Measurements from ENCODE around the gene CFHR5. TPM values are rescaled to one million over a fixed set of nuclear protein-coding genes. Genes with fewer than 3 reads are reported as not detected.

Gene CFHR5
- total RNA-seq, 1 donor from 2014 or later = not detected

GRCh38 chr1:196993916-196994315, 16.6 kb downstream of the CFHR5 start:
- Histone ChIP-seq H3K4me1 (no peaks in the 10 kb centered on the region), H3K9me3 (no peaks in the 10 kb centered on the region), H3K27ac (no peak overlapping the region), H3K4me3 (no peak overlapping the region), H3K36me3 (no peaks in the 10 kb centered on the region), H3K27me3 (ENCODE audit: low read depth) (no peaks in the 10 kb centered on the region)
- DNase-seq = no peak
- TF ChIP-seq, protein P1, sequence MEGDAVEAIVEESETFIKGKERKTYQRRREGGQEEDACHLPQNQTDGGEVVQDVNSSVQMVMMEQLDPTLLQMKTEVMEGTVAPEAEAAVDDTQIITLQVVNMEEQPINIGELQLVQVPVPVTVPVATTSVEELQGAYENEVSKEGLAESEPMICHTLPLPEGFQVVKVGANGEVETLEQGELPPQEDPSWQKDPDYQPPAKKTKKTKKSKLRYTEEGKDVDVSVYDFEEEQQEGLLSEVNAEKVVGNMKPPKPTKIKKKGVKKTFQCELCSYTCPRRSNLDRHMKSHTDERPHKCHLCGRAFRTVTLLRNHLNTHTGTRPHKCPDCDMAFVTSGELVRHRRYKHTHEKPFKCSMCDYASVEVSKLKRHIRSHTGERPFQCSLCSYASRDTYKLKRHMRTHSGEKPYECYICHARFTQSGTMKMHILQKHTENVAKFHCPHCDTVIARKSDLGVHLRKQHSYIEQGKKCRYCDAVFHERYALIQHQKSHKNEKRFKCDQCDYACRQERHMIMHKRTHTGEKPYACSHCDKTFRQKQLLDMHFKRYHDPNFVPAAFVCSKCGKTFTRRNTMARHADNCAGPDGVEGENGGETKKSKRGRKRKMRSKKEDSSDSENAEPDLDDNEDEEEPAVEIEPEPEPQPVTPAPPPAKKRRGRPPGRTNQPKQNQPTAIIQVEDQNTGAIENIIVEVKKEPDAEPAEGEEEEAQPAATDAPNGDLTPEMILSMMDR (IDR thresholded peaks at IDR 0.05) = no peak
- ATAC-seq = no peak
- intact Hi-C loops (cut with DNase I) = no loop called here

DNA sequence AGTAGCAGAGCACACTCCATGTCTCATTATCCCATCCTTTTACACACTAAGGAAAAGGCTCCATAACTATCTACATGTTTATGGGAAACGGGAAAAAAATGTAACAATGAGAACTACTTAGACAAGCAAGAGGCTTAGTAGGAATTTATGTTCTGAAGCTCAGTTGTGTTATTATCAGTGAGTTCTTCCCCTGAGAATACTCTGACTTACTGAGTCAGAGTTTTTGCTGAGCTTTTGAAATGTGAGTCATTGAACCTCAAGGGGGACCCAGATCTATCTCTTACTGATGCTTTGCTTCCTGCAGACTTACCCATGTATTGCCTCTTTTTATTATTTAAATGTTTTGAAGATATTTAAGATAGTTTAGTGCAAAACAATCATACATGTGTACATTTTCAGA, 20.1 kb downstream of the CFHR5 start:
- Histone ChIP-seq H3K4me1 (no peaks in the 10 kb centered on the region), H3K27me3 (ENCODE audit: low read depth) (no peaks in the 10 kb centered on the region), H3K36me3 (no peaks in the 10 kb centered on the region), H3K27ac (no peak overlapping the region), H3K9me3 (no peaks in the 10 kb centered on the region), H3K4me3 (no peak overlapping the region)
- intact Hi-C loops (cut with DNase I) = no loop called here
- DNase-seq (no peak), ATAC-seq (no peak)
- TF ChIP-seq, protein P1 (IDR thresholded peaks at IDR 0.05) = no peak

GRCh38 chr1:197001828-197002227, 24.5 kb downstream of the CFHR5 start:
- no peak for DNase-seq
- Histone ChIP-seq H3K27ac (no peak overlapping the region), H3K4me3 (no peak overlapping the region), H3K36me3 (no peaks in the 10 kb centered on the region), H3K27me3 (ENCODE audit: low read depth) (no peaks in the 10 kb centered on the region), H3K4me1 (no peaks in the 10 kb centered on the region), H3K9me3 (no peaks in the 10 kb centered on the region)
- no peak for ATAC-seq
- intact Hi-C loops (cut with DNase I) = no loop called here
- TF ChIP-seq, protein P1 (IDR thresholded peaks at IDR 0.05) = no peak

- no peaks in the 10 kb centered on the region for H3K36me3 ChIP-seq
- TF ChIP-seq, protein P1 (IDR thresholded peaks at IDR 0.05) = no peak
- DNase-seq (no peak), ATAC-seq (no peak)
- no peak overlapping the region for H3K4me3 ChIP-seq
- H3K9me3 ChIP-seq = no peaks in the 10 kb centered on the region
- no peaks in the 10 kb centered on the region for H3K4me1 ChIP-seq
- intact Hi-C loops (cut with DNase I) = no loop called here
- H3K27me3 ChIP-seq (ENCODE audit: low read depth) = no peaks in the 10 kb centered on the region
- no peak overlapping the region for H3K27ac ChIP-seq
These were observed 25.8 kb downstream of the CFHR5 start for GRCh38 chr1:197003132-197003531.

DNA sequence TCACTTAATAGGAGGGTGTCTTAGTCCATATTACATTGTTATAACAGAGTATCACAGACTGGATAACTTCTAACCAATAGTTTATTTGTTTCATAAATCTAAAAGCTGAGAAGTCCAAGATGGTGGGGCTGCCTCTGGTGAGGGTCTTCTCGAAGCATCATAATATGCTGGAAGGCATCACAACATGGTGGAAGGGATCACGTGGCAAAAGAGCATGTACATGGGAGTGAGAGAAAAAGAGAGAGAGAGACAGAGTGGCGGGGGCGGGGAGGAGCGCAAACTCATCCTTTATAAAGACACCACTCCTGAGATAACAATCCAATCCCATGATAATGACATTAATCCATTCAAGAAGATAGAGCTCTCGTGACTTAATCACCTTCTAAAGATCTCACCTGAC, 31.5 kb downstream of the CFHR5 start:
- TF ChIP-seq, protein P1 (IDR thresholded peaks at IDR 0.05) = no peak
- no peaks in the 10 kb centered on the region for H3K4me1 ChIP-seq
- no peak overlapping the region for H3K4me3 ChIP-seq
- H3K27me3 ChIP-seq (ENCODE audit: low read depth) = no peaks in the 10 kb centered on the region
- ATAC-seq (no peak), DNase-seq (no peak)
- no peaks in the 10 kb centered on the region for H3K36me3 ChIP-seq
- H3K27ac ChIP-seq = no peak overlapping the region
- H3K9me3 ChIP-seq = no peaks in the 10 kb centered on the region
- intact Hi-C loops (cut with DNase I) = no loop called here

GRCh38 chr1:197011614-197012013, 34.3 kb downstream of the CFHR5 start:
- Histone ChIP-seq H3K27ac (no peak overlapping the region), H3K4me1 (no peaks in the 10 kb centered on the region), H3K27me3 (ENCODE audit: low read depth) (no peaks in the 10 kb centered on the region), H3K4me3 (no peak overlapping the region), H3K9me3 (no peaks in the 10 kb centered on the region), H3K36me3 (no peaks in the 10 kb centered on the region)
- TF ChIP-seq, protein P1 (IDR thresholded peaks at IDR 0.05) = no peak
- intact Hi-C loops (cut with DNase I) = no loop called here
- ATAC-seq (no peak), DNase-seq (no peak)

All from lower lobe of right lung (tissue), 2 donors.